Measurements from ENCODE around the gene UBE2V1.

The UBE2V1 gene

GRCh38 chr20:50098259-50098658 lies 14.7 kb downstream of the UBE2V1 start:
- Histone ChIP-seq H3K4me3 (ENCODE audit: insufficient read depth, low read length, poor library complexity, severe bottlenecking) (no peak overlapping the region), H3K79me2 (ENCODE audit: insufficient read depth, low read length) (peaks cover 71% of the 10 kb centered on the region), H3K4me2 (ENCODE audit: low read depth, low read length, poor library complexity, severe bottlenecking) (no peak overlapping the region), H3K9ac (ENCODE audit: low read length) (no peak overlapping the region), H3K36me3 (ENCODE audit: low read length) (peaks cover 15% of the 10 kb centered on the region; the same call in 1 of the 2 replicates), H3K9me3 (ENCODE audit: insufficient read depth, low read length) (no peaks in the 10 kb centered on the region), H3K27ac (ENCODE audit: low read depth, low read length) (no peak overlapping the region), H3K9me2 (replicated peaks; ENCODE audit: insufficient read depth, low read length) (no peaks in the 10 kb centered on the region), H3K27me3 (ENCODE audit: low read length) (no peaks in the 10 kb centered on the region), H3F3A (ENCODE audit: insufficient read depth) (peaks cover 8% of the 10 kb centered on the region; the same call in 1 of the 2 replicates), H2AFZ (ENCODE audit: low read depth, low read length, severe bottlenecking) (no peak overlapping the region), H4K20me1 (ENCODE audit: low read depth, low read length) (peaks cover 6% of the 10 kb centered on the region)
- no peak for TF ChIP-seq CTCF (IDR thresholded peaks at IDR 0.05; ENCODE audit: insufficient read depth, low read length, poor library complexity, severe bottlenecking)
- no peak for TF ChIP-seq EZH2phosphoT487 (conservative IDR thresholded peaks at IDR 0.05; ENCODE audit: low read length)

- TF ChIP-seq CTCF (IDR thresholded peaks at IDR 0.05; ENCODE audit: insufficient read depth, low read length, poor library complexity, severe bottlenecking) (no peak), EZH2phosphoT487 (conservative IDR thresholded peaks at IDR 0.05; ENCODE audit: low read length) (no peak)
- no peak overlapping the region for H2AFZ ChIP-seq (ENCODE audit: low read depth, low read length, severe bottlenecking)
- peaks cover 2% of the 10 kb centered on the region for H4K20me1 ChIP-seq (ENCODE audit: low read depth, low read length)
- H3K27ac ChIP-seq (ENCODE audit: low read depth, low read length) = no peak overlapping the region
- no peaks in the 10 kb centered on the region for H3K27me3 ChIP-seq (ENCODE audit: low read length)
- peaks cover 8% of the 10 kb centered on the region; the same call in 1 of the 2 replicates for H3F3A ChIP-seq (ENCODE audit: insufficient read depth)
- H3K9me3 ChIP-seq (ENCODE audit: insufficient read depth, low read length) = no peaks in the 10 kb centered on the region
- no peak overlapping the region for H3K4me3 ChIP-seq (ENCODE audit: insufficient read depth, low read length, poor library complexity, severe bottlenecking)
- H3K36me3 ChIP-seq (ENCODE audit: low read length) = peaks cover 17% of the 10 kb centered on the region; the same call in 1 of the 2 replicates
- H3K9ac ChIP-seq (ENCODE audit: low read length) = no peak overlapping the region
- H3K79me2 ChIP-seq (ENCODE audit: insufficient read depth, low read length) = peaks cover 71% of the 10 kb centered on the region
- no peak overlapping the region for H3K4me2 ChIP-seq (ENCODE audit: low read depth, low read length, poor library complexity, severe bottlenecking)
- H3K9me2 ChIP-seq (replicated peaks; ENCODE audit: insufficient read depth, low read length) = no peaks in the 10 kb centered on the region
Observed at GRCh38 chr20:50097843-50098242, 15.1 kb downstream of the UBE2V1 start.

- H3K9me2 ChIP-seq (replicated peaks; ENCODE audit: insufficient read depth, low read length) = no peaks in the 10 kb centered on the region
- H3K79me2 ChIP-seq (ENCODE audit: insufficient read depth, low read length) = peaks cover 57% of the 10 kb centered on the region
- H3K9ac ChIP-seq (ENCODE audit: low read length) = no peak overlapping the region
- H3K9me3 ChIP-seq (ENCODE audit: insufficient read depth, low read length) = no peaks in the 10 kb centered on the region
- no peak overlapping the region for H3K4me2 ChIP-seq (ENCODE audit: low read depth, low read length, poor library complexity, severe bottlenecking)
- H2AFZ ChIP-seq (ENCODE audit: low read depth, low read length, severe bottlenecking) = no peak overlapping the region
- H3K27ac ChIP-seq (ENCODE audit: low read depth, low read length) = no peak overlapping the region
- H4K20me1 ChIP-seq (ENCODE audit: low read depth, low read length) = no peaks in the 10 kb centered on the region
- H3F3A ChIP-seq (ENCODE audit: insufficient read depth) = peaks cover 5% of the 10 kb centered on the region; the same call in 1 of the 2 replicates
- H3K27me3 ChIP-seq (ENCODE audit: low read length) = no peaks in the 10 kb centered on the region
- TF ChIP-seq CTCF (IDR thresholded peaks at IDR 0.05; ENCODE audit: insufficient read depth, low read length, poor library complexity, severe bottlenecking) (no peak), EZH2phosphoT487 (conservative IDR thresholded peaks at IDR 0.05; ENCODE audit: low read length) (no peak)
- peaks cover 17% of the 10 kb centered on the region; the same call in 1 of the 2 replicates for H3K36me3 ChIP-seq (ENCODE audit: low read length)
- H3K4me3 ChIP-seq (ENCODE audit: insufficient read depth, low read length, poor library complexity, severe bottlenecking) = no peak overlapping the region
Observed at GRCh38 chr20:50096237-50096636, 16.7 kb downstream of the UBE2V1 start.

Data from SU-DHL-6 (cell line).